DMS153 (cell line): Measurements from ENCODE around the gene TBC1D5.
"Not testable (repeated sequence)": the region's sequence is repeated elsewhere in the genome, so short reads cannot be mapped to it uniquely, and the experiment has no call there.

ENCODE experiments used
- DNase-seq: peaks from one replicate; lab custom pipeline; 2025; lab: John Stamatoyannopoulos, UW

Gene TBC1D5

DNA sequence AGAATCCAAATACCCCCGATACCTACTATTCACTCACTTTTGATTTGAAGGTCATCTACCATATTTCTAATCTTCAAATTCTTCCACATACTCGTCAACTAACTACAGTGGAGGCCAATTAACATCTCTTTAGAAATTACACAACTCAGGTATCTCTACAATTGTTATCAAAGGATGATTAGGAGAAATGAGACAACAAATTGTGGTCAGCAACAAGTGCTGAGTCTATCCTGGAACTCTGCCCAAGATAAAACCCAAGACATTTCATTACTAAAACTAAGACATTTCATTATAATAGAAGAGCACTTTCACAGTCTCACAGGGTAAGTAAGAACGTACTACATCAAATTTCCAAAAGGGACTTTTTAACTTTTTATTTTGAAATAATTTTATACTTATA is 100.0 kb downstream of the TBC1D5 start:
- no peak for DNase-seq

DNA sequence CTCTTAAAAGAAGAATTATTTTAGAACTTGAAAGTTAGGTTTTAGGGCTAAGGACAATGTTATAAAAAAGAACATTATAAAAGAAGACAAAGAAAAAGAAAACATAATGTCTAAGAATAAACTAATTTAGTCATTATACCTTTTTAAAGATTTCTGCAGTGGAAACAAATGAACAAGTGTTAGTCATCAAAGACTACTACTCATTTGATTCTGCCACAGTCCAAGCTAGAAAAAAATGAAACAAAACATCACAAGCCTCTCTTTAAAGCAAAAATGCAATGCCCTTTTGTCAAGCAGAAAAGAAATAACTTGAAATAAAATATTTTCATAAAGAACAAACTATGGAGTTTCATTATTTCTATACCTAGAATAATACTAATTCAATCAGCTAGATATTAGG is 102.0 kb downstream of the TBC1D5 start:
- DNase-seq, result no peak

DNA sequence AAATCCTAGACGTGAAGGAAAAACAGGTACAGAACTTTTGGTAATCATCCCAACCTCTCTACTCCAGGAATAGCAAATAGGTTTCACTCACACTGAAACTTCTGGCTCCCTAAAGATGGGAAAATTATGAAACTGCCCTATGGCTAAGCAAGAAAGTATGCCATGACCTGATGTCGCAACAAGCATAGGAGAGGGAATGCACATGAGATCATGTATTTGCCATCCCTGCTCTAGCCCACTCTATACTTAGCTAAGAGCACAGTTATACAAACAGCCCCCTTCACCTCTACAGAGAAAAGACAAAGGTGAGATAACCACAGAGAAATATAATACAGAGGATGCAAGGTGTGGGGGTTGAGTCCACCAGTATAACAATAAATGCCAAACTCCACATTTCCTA is 102.7 kb downstream of the TBC1D5 start:
- no peak for DNase-seq

- DNase-seq, result no peak
Measured at GRCh38 chr3:17639257-17639656, 103.2 kb downstream of the TBC1D5 start.

DNA sequence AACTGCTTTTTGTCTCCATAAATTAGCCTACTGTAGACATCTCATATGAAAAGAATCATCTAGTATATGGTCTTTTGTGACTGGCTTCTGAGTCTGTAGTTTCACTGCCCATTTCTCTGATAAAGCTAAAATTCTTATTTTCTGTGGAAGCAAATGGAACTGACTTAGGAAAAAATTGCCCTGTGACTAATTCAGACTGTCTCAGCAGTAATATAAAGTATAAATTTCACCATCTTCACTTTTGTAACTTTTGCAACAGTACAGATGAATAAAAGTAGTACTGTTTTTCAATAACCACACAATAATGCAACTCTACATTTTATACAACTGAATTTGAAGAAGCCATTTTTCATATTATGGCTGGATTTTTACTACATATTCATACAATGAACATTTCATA is 104.1 kb downstream of the TBC1D5 start:
- no peak for DNase-seq

GRCh38 chr3:17635675-17636074 is 106.8 kb downstream of the TBC1D5 start:
- DNase-seq, result not testable (repeated sequence)

- DNase-seq, result no peak
Measured at GRCh38 chr3:17634964-17635363, 107.5 kb downstream of the TBC1D5 start.

- DNase-seq, result no peak
Measured at GRCh38 chr3:17634201-17634600, 108.2 kb downstream of the TBC1D5 start.

DNA sequence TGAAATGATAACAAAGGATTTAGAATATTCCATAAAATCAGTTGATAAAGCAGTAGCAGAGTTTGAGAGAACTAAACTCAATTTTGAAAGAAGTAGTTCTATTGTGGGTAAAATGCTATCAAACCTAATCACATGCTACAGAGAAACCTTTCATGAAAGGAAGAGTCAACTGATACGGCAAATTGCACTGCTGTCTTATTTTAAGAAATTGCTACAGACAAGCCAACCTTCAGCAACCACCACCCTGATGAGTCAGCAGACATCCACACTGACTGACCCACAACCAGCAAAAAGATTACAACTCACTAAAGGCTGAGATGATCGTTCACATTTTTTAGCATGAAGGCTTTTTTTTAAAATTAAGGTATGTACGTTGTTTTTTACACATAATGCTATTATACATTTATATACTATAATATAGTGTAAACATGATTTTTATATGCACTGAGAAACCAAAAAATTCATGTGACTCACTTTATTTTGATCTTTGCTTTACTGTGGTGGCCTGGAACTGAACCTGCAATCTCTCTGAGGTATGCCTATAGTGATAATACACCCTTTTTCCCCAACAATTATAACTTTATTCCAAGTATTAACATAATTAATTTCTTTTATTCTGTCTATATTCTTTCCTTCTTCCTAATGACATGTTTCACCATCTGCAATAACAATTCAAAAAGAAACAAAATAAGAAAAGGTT is 109.9 kb downstream of the TBC1D5 start:
- DNase-seq, result no peak

- no peak for DNase-seq
Measured at GRCh38 chr3:17631609-17632008, 110.8 kb downstream of the TBC1D5 start.

GRCh38 chr3:17629400-17629799 is 113.0 kb downstream of the TBC1D5 start:
- no peak for DNase-seq

- no peak for DNase-seq
Measured at GRCh38 chr3:17626395-17626794, 116.0 kb downstream of the TBC1D5 start.

- no peak for DNase-seq
Measured at GRCh38 chr3:17625133-17625532, 117.3 kb downstream of the TBC1D5 start.

DNA sequence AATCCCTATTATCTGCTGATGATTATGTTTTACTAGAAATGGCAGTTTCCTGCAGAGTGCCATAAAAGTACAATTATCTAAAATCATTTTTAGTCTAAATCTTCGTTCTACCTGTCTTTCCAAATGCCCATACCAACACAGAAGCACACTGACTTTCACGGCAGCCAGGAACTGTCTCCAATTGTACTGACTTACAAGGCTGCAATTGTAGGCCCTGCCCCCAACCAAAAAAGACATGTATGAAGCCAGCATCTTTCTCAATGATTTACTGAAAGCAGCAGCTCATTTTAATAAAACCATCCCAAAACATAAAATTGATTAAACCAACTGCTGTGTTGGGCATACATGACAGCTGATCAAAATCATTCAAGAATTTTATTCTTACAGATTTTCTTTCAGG is 119.0 kb downstream of the TBC1D5 start:
- no peak for DNase-seq

- no peak for DNase-seq
Measured at GRCh38 chr3:17619968-17620367, 122.5 kb downstream of the TBC1D5 start.

DNA sequence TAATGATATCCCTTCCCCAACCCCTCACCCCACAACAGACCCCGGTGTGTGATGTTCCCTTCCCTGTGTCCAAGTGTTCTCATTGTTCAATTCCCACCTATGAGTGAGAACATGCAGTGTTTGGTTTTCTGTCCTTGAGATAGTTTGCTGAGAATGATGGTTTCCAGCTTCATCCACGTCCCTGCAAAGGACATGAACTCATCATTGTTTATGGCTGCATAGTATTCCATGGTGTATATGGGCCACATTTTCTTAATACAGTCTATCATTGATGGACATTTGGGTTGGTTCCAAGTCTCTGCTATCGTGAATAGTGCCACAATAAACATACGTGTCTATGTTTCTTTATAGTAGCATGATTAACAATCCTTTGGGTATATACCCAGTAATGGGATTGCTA is 129.4 kb downstream of the TBC1D5 start:
- DNase-seq, result not testable (repeated sequence)

- DNase-seq, result no peak
Measured at GRCh38 chr3:17607905-17608304, 134.5 kb downstream of the TBC1D5 start.

- DNase-seq, result no peak
Measured at GRCh38 chr3:17605934-17606333, 136.5 kb downstream of the TBC1D5 start.

GRCh38 chr3:17605032-17605431 is 137.4 kb downstream of the TBC1D5 start:
- no peak for DNase-seq

DNA sequence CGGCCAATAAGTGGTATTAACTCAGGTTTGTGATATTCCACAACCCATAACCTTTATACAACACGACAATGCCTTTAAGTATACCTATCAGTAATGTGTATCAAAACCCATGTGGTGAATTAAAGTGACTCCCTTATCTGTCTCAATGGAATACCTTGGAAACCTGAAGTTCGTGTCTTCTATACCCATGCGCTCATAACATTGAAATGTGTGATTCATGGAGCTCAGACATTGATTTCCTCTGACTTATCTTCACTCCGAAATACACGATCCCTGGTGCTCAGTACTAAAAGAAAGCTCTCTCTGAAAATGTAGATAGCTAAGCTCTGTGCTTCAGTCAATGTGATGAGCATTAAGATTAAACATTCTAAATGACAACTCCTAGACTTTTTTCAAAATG is 140.3 kb downstream of the TBC1D5 start:
- DNase-seq, result no peak

GRCh38 chr3:17592956-17593355 is 149.5 kb downstream of the TBC1D5 start:
- no peak for DNase-seq

DNA sequence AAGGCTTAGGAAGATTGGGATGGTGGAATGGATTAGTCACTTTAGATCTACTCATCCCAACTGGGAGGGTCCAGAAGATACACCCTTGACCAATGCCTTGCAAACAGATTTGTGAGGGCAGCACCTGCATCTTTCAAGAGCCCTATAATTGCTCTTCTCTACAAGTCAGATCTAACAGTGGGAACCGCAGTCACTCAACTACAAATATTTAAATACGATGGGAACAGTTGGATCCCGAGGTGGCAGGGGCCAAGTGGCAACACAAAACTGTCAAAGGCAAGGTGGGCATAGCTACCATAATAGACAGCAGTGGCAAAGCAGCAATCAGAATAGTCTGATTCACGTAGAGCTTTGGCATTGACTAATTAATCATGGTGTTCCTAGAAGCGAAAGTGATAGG is 152.0 kb downstream of the TBC1D5 start:
- no peak for DNase-seq

GRCh38 chr3:17589888-17590287 is 152.5 kb downstream of the TBC1D5 start:
- DNase-seq, result no peak

- DNase-seq, result no peak
Measured at GRCh38 chr3:17588422-17588821, 154.0 kb downstream of the TBC1D5 start.
